ENCODE data around the gene SIN3A. TPM values are rescaled to one million over a fixed set of nuclear protein-coding genes. Genes with fewer than 3 reads are reported as not detected.

Gene SIN3A
- total RNA-seq (2022; extraction: Qiagen RNA extraction) = 27.1 to 39.9 TPM (median 32.3 TPM) in 5 replicates

DNA sequence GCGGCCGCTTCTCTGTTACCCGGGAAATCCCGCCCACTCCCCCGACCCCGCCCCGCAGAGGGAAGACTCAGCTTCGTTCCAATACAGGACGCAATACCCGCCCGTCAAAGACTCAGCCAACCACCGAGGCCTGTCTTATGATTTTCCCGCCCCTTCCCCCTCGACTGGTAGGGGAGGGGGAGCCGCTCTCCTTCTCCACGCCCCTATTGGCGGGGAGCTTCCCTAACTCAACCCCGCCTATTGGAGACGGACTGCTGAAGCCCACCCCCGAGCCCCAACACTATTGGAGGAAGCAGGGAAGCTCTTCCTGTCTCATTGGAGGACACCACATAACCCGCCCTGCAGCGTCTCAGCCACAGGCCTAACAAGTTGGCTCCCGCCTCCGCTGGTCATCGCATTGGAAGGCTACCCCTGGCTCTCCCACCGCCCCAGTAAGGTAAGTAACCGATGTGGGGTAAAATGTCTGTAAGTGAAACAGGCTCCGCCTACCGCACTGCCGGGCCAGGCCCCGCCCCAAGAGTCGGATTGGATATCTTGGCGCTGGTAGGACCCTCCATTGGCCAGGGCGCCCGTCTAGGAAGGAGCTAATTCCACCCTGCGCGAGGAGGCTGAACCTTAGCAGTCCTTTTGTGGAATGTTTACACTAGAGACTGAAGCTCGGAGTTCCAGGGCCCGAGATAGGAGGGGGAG, at the start of gene SIN3A:
SIN3A (minus strand) TSS at position 17 of the 690 bp plus-strand sequence. CDS start 21,315 bp downstream, outside the sequence.

GRCh38 chr15:75367913-75368688, 83.4 kb downstream of the SIN3A start, which contains the start of gene MAN2C1:
TSS of gene MAN2C1 (minus strand) at chr15:75368607. CDS start at chr15:75368583, 24 bp downstream.

GRCh38 chr15:75346796-75347221, 104.7 kb downstream of the SIN3A start, which contains the start of gene NEIL1:
TSS of gene NEIL1 (plus strand) at chr15:75347039. CDS start at chr15:75348906, 1,867 bp downstream.

GRCh38 chr15:75335705-75336355, 115.7 kb downstream of the SIN3A start, which contains the start of gene COMMD4:
TSS of gene COMMD4 (plus strand) at chr15:75336063. CDS start at chr15:75336090, 27 bp downstream.

Other genes starting within 250 kb of the SIN3A start
- gene C15orf39, start 249.8 kb downstream of the SIN3A start, total RNA-seq (2022; extraction: Qiagen RNA extraction) = 24.8 to 36.1 TPM (median 34.0 TPM) in 5 replicates
- not detected in 5 replicates for gene GOLGA6C, start 193.4 kb downstream of the SIN3A start, total RNA-seq (2022; extraction: Qiagen RNA extraction)
- not detected in 5 replicates for gene GOLGA6D, start 168.9 kb downstream of the SIN3A start, total RNA-seq (2022; extraction: Qiagen RNA extraction)
- gene COMMD4, start 115.6 kb downstream of the SIN3A start, total RNA-seq (2022; extraction: Qiagen RNA extraction) = 126 to 204 TPM (median 147 TPM) in 5 replicates
- 0.82 to 2.6 TPM (median 2.1 TPM) in 5 replicates for gene NEIL1, start 104.7 kb downstream of the SIN3A start, total RNA-seq (2022; extraction: Qiagen RNA extraction)
- gene MAN2C1, start 83.1 kb downstream of the SIN3A start, total RNA-seq (2022; extraction: Qiagen RNA extraction) = 36.7 to 85.3 TPM (median 66.1 TPM) in 5 replicates
- 39.6 to 53.9 TPM (median 50.2 TPM) in 5 replicates for gene PTPN9, start 127.6 kb upstream of the SIN3A start, total RNA-seq (2022; extraction: Qiagen RNA extraction)
- 29.0 to 31.8 TPM (median 30.8 TPM) in 5 replicates for gene SNUPN, start 174.0 kb upstream of the SIN3A start, total RNA-seq (2022; extraction: Qiagen RNA extraction)
- 90.4 to 117 TPM (median 108 TPM) in 5 replicates for gene IMP3, start 188.5 kb upstream of the SIN3A start, total RNA-seq (2022; extraction: Qiagen RNA extraction)
- gene SNX33, start 196.2 kb upstream of the SIN3A start, total RNA-seq (2022; extraction: Qiagen RNA extraction) = 12.2 to 17.0 TPM (median 15.4 TPM) in 5 replicates